Measurements from ENCODE around the gene TSPEAR. TPM values are rescaled to one million over a fixed set of nuclear protein-coding genes. Genes with fewer than 3 reads are reported as not detected.

The TSPEAR gene
- total RNA-seq, 4 donors from 2014 or later = not detected

DNA sequence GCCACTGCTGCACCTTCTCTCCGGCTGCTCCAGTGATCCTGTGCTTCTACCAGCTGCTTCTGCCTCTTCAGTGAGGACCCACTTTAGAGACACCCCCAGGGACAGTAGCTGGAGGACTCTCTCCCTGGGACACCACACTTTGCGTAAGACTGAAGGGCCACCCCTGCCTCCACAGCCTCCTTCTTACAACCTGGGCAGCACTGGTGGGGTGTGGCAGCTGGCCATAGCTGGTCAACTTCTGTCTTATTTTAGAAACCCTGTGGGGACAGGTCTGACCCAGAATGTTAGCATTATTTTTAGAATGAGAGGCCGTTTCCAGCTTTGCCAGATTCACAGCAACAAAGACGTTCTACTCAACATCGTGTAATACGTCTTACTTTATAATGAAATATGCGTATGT is 85.6 kb downstream of the TSPEAR start:
- 82 to 85% methylated on average over 5 to 7 of the region's 7 CpGs for WGBS, 2 donors (ENCODE audit: low coverage in 1 of 2)
- in situ Hi-C loops (cut with MboI; ENCODE audit: low pct_ligation_motif_present in 1 of 4, low pct_unique_long_range_greater_than_20kb in 1 of 4, low sequenced_read_pairs in 3 of 4) = no loop called here
- Histone ChIP-seq H3K4me1 (no peaks in the 10 kb centered on the region), H3K4me3 (no peak overlapping the region), H3K27me3 (peaks cover 11% of the 10 kb centered on the region), H3K27ac (no peak overlapping the region), H3K9me3 (peaks cover 9 to 20% of the 10 kb centered on the region in 2 donors), H3K36me3 (no peaks in the 10 kb centered on the region)
- intact Hi-C loops (cut with DNase I; ENCODE audit: low total_unique reads) = no loop called here
- no peak for DNase-seq
- TF ChIP-seq POLR2A (IDR thresholded peaks at IDR 0.05) (no peak), POLR2AphosphoS5 (IDR thresholded peaks at IDR 0.05) (no peak), EP300 (IDR thresholded peaks at IDR 0.05; ENCODE audit: low read depth) (no peak)
- TF ChIP-seq, protein P1, sequence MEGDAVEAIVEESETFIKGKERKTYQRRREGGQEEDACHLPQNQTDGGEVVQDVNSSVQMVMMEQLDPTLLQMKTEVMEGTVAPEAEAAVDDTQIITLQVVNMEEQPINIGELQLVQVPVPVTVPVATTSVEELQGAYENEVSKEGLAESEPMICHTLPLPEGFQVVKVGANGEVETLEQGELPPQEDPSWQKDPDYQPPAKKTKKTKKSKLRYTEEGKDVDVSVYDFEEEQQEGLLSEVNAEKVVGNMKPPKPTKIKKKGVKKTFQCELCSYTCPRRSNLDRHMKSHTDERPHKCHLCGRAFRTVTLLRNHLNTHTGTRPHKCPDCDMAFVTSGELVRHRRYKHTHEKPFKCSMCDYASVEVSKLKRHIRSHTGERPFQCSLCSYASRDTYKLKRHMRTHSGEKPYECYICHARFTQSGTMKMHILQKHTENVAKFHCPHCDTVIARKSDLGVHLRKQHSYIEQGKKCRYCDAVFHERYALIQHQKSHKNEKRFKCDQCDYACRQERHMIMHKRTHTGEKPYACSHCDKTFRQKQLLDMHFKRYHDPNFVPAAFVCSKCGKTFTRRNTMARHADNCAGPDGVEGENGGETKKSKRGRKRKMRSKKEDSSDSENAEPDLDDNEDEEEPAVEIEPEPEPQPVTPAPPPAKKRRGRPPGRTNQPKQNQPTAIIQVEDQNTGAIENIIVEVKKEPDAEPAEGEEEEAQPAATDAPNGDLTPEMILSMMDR (IDR thresholded peaks at IDR 0.05) = no peak

DNA sequence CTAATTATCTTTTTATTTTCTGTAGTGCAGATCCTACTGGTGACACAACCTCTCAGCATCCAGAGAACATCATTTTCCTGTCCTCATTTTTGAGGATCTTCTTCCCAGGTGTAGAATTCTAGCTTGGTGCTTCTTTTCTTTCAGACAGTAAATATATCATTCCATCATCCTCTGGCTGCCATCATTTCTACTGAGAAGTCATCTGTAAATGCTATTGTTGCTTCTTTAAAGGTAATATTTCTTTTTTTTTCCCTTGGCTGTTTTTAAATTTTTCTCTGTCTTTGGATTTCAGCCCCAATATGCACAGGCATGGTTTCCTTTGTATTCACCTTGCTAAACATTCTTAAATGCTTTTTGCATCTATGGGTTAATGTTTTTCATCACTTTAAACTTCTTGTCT is 87.8 kb downstream of the TSPEAR start:
- no peak for DNase-seq
- in situ Hi-C loops (cut with MboI; ENCODE audit: low pct_ligation_motif_present in 1 of 4, low pct_unique_long_range_greater_than_20kb in 1 of 4, low sequenced_read_pairs in 3 of 4) = no loop called here
- H3K36me3 ChIP-seq = no peaks in the 10 kb centered on the region
- H3K27ac ChIP-seq = no peak overlapping the region
- peaks cover 5% of the 10 kb centered on the region for H3K27me3 ChIP-seq
- H3K9me3 ChIP-seq = peaks cover 9 to 27% of the 10 kb centered on the region in 2 donors
- no peak for TF ChIP-seq POLR2A (IDR thresholded peaks at IDR 0.05)
- TF ChIP-seq, protein P1 (IDR thresholded peaks at IDR 0.05) = no peak
- no peak for TF ChIP-seq EP300 (IDR thresholded peaks at IDR 0.05; ENCODE audit: low read depth)
- no peak for TF ChIP-seq POLR2AphosphoS5 (IDR thresholded peaks at IDR 0.05)
- peaks cover 0 to 3% (median 0%) of the 10 kb centered on the region in 4 donors for H3K4me1 ChIP-seq
- intact Hi-C loops (cut with DNase I; ENCODE audit: low total_unique reads) = no loop called here
- H3K4me3 ChIP-seq = no peak overlapping the region

DNA sequence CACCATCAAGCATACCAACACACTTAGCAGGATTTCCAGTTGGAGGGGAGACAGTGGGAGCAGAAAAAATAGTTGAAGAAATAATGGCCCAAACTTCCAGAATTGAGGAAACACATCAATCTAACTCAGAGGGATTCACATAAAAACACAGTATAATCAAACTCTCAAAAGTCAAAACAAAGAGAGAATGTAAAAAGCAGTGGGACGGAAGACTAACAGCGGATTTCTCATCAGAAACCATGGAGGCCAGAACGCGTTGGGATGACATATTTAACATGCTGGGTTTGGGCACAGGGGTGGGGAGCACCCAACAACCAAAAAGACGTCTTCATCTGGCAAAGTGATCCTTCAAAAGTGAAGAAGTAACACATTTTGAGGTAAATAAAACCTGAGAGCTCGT is 91.5 kb downstream of the TSPEAR start:
- no peak overlapping the region for H3K4me3 ChIP-seq
- H3K27me3 ChIP-seq = no peaks in the 10 kb centered on the region
- no peaks in the 10 kb centered on the region for H3K36me3 ChIP-seq
- 86 to 92% methylated on average over 6 of the region's 6 CpGs for WGBS, 2 donors (ENCODE audit: low coverage in 1 of 2)
- intact Hi-C loops (cut with DNase I; ENCODE audit: low total_unique reads) (no loop called here), in situ Hi-C loops (cut with MboI; ENCODE audit: low pct_ligation_motif_present in 1 of 4, low pct_unique_long_range_greater_than_20kb in 1 of 4, low sequenced_read_pairs in 3 of 4) (no loop called here)
- DNase-seq = no peak
- no peak overlapping the region for H3K27ac ChIP-seq
- peaks cover 0 to 3% (median 0%) of the 10 kb centered on the region in 4 donors for H3K4me1 ChIP-seq
- TF ChIP-seq POLR2A (IDR thresholded peaks at IDR 0.05) = no peak
- no peak for TF ChIP-seq POLR2AphosphoS5 (IDR thresholded peaks at IDR 0.05)
- TF ChIP-seq, protein P1 (IDR thresholded peaks at IDR 0.05) = no peak
- no peak for TF ChIP-seq EP300 (IDR thresholded peaks at IDR 0.05; ENCODE audit: low read depth)
- H3K9me3 ChIP-seq = peaks cover 9 to 26% of the 10 kb centered on the region in 2 donors

DNA sequence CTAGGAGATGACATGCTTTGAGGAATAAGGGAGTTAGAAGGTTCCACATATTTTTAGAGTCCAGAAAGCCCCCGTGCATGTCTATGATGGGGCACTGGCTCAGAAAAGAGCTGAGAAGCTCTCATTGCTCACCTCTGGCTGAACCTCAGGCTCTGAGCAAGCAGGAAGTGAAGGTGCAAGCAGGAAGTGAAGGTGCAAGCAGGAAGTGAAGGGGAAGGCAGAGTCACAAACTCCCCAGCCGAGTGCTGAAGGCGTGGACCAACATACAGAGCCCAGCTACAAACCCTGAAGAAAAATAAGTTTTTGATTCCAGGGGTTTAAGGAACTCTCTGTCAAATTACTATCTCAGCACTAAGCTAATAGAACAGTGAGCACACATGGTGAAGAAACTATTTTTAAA is 92.5 kb downstream of the TSPEAR start:
- Histone ChIP-seq H3K27ac (peak overlapping the region in 2 of 4 donors; percentile 3 to 9), H3K9me3 (peaks cover 9 to 17% of the 10 kb centered on the region in 2 donors), H3K36me3 (no peaks in the 10 kb centered on the region), H3K27me3 (no peaks in the 10 kb centered on the region), H3K4me1 (peaks cover 0 to 3% (median 0%) of the 10 kb centered on the region in 4 donors), H3K4me3 (no peak overlapping the region)
- in situ Hi-C loops (cut with MboI; ENCODE audit: low pct_ligation_motif_present in 1 of 4, low pct_unique_long_range_greater_than_20kb in 1 of 4, low sequenced_read_pairs in 3 of 4) = no loop called here
- no peak for TF ChIP-seq EP300 (IDR thresholded peaks at IDR 0.05; ENCODE audit: low read depth)
- no peak for TF ChIP-seq POLR2AphosphoS5 (IDR thresholded peaks at IDR 0.05)
- TF ChIP-seq POLR2A (IDR thresholded peaks at IDR 0.05) = no peak
- WGBS, 2 donors (ENCODE audit: low coverage in 1 of 2) = 65 to 100% methylated on average over 1 to 3 of the region's 3 CpGs
- DNase-seq = no peak
- intact Hi-C loops (cut with DNase I; ENCODE audit: low total_unique reads) = no loop called here

DNA sequence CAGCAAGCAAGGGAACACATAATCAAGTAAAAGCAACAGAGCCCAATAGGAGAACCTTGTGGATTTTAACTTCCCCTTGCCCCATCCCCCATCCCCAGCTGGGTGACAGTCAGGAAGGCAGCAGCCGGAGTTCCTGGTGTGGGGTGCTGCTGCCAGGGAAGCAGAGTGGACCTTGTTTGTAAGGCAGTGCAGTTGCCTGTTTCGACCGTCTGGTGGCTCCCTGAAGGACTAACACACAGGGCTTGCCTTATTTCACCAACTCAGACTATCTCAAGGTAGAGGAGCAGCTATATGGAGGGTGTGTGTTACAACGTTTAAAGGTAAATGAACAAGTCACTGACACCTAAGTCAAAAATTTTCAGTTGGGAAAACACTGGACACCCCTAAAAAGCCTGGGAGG is 92.9 kb downstream of the TSPEAR start:
- TF ChIP-seq, protein P1 (IDR thresholded peaks at IDR 0.05) = peak in 1 of 5 experiments; percentile 25
- TF ChIP-seq EP300 (IDR thresholded peaks at IDR 0.05; ENCODE audit: low read depth) = no peak
- H3K4me1 ChIP-seq = peaks cover 0 to 3% (median 0%) of the 10 kb centered on the region in 4 donors
- no peaks in the 10 kb centered on the region for H3K27me3 ChIP-seq
- 39% methylated on average over 4 of the region's 4 CpGs; no CpG with 5 or more reads in 1 of the 2 donors for WGBS, 2 donors (ENCODE audit: low coverage in 1 of 2)
- peaks cover 5 to 13% of the 10 kb centered on the region in 2 donors for H3K9me3 ChIP-seq
- in situ Hi-C loops (cut with MboI; ENCODE audit: low pct_ligation_motif_present in 1 of 4, low pct_unique_long_range_greater_than_20kb in 1 of 4, low sequenced_read_pairs in 3 of 4) (no loop called here), intact Hi-C loops (cut with DNase I; ENCODE audit: low total_unique reads) (no loop called here)
- H3K4me3 ChIP-seq = no peak overlapping the region
- H3K36me3 ChIP-seq = no peaks in the 10 kb centered on the region
- peak; percentile 22 for DNase-seq
- H3K27ac ChIP-seq = peak overlapping the region in 1 of 4 donors; percentile 3
